ENCODE results near the gene GRK5. TPM values are rescaled to one million over a fixed set of nuclear protein-coding genes. Genes with fewer than 3 reads are reported as not detected.

GRK5 gene
- total RNA-seq, 1 experiment from 2014 or later, result 1.2 TPM

GRCh38 chr10:119279441-119279840 lies 72.1 kb downstream of the GRK5 start:
- H3K56ac ChIP-seq (ENCODE audit: insufficient read length, low read depth, low read length), result no peak overlapping the region
- no peak overlapping the region for H3K27ac Mint-ChIP-seq
- no peak overlapping the region for H3K27ac ChIP-seq (ENCODE audit: insufficient read length, low read depth, low read length)

More at GRCh38 chr10:119279441-119279840, 72.1 kb downstream of the GRK5 start:
- TF ChIP-seq, protein P1, sequence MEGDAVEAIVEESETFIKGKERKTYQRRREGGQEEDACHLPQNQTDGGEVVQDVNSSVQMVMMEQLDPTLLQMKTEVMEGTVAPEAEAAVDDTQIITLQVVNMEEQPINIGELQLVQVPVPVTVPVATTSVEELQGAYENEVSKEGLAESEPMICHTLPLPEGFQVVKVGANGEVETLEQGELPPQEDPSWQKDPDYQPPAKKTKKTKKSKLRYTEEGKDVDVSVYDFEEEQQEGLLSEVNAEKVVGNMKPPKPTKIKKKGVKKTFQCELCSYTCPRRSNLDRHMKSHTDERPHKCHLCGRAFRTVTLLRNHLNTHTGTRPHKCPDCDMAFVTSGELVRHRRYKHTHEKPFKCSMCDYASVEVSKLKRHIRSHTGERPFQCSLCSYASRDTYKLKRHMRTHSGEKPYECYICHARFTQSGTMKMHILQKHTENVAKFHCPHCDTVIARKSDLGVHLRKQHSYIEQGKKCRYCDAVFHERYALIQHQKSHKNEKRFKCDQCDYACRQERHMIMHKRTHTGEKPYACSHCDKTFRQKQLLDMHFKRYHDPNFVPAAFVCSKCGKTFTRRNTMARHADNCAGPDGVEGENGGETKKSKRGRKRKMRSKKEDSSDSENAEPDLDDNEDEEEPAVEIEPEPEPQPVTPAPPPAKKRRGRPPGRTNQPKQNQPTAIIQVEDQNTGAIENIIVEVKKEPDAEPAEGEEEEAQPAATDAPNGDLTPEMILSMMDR (conservative IDR thresholded peaks at IDR 0.05), result no peak
- Histone ChIP-seq H2BK15ac (ENCODE audit: low read depth, low read length) (no peak overlapping the region), H2BK20ac (ENCODE audit: low read depth, low read length, poor library complexity, severe bottlenecking) (no peak overlapping the region), H3K23ac (ENCODE audit: insufficient read length, low read depth, low read length) (no peak overlapping the region), H3K4ac (ENCODE audit: low read depth, low read length) (no peak overlapping the region), H2BK5ac (ENCODE audit: insufficient read length, low read length) (no peak overlapping the region), H3K79me2 (ENCODE audit: insufficient read depth, low read length) (no peaks in the 10 kb centered on the region), H4K8ac (replicated peaks; ENCODE audit: insufficient read length, low read depth, low read length) (no peak overlapping the region), H3K9me3 (ENCODE audit: control insufficient read depth, low read depth, low read length) (no peaks in the 10 kb centered on the region), H3K23me2 (ENCODE audit: insufficient read length, low read depth, low read length, poor library complexity, severe bottlenecking) (no peaks in the 10 kb centered on the region), H3K27me3 (ENCODE audit: insufficient read depth, low read length) (no peaks in the 10 kb centered on the region), H4K91ac (ENCODE audit: insufficient read length, low read depth, low read length) (no peak overlapping the region), H2BK12ac (ENCODE audit: insufficient read length, low read depth, low read length) (no peak overlapping the region), H3K18ac (ENCODE audit: insufficient read length, low read depth, low read length) (no peak overlapping the region), H4K5ac (ENCODE audit: insufficient read length, low read depth, low read length) (no peak overlapping the region), H2AFZ (ENCODE audit: low read length) (no peak overlapping the region), H3K14ac (ENCODE audit: insufficient read depth, low read length) (no peak overlapping the region), H3K9ac (ENCODE audit: extremely low read depth, insufficient read length, low read length) (no peak overlapping the region), H2BK120ac (ENCODE audit: low read depth, low read length, poor library complexity, severe bottlenecking) (no peak overlapping the region), H2AK5ac (ENCODE audit: insufficient read length, low read length) (no peak overlapping the region), H3K4me1 (ENCODE audit: insufficient read depth, low read length) (no peaks in the 10 kb centered on the region), H3T11ph (ENCODE audit: low read length) (no peak overlapping the region), H4K20me1 (ENCODE audit: control insufficient read depth, insufficient read depth, insufficient read length) (no peaks in the 10 kb centered on the region), H3K4me2 (ENCODE audit: insufficient read depth, insufficient read length, low read length) (no peak overlapping the region), H3K79me1 (ENCODE audit: insufficient read depth, low read depth, low read length, poor library complexity, severe bottlenecking) (no peaks in the 10 kb centered on the region)
- Mint-ChIP-seq H3K27me3 (ENCODE audit: low read depth) (no peaks in the 10 kb centered on the region; the same call in none of the 2 replicates), H3K9me3 (no peaks in the 10 kb centered on the region), H3K36me3 (ENCODE audit: insufficient read depth in 1 of 3, low read depth in 3 of 3) (no peaks in the 10 kb centered on the region), H3K4me3 (no peak overlapping the region), H3K4me1 (peaks cover 8 to 15% of the 10 kb centered on the region in 2 experiments)
- DNase-seq, result no peak
- WGBS (ENCODE audit: extremely low coverage, insufficient read length, low lambda C conversion rate), result no CpG with 5 or more reads among the region's 10 CpGs

Data from H9 (cell line).